ENCODE data around the gene MICAL2. TPM values are rescaled to one million over a fixed set of nuclear protein-coding genes. Genes with fewer than 3 reads are reported as not detected.

MICAL2 gene
- polyA plus RNA-seq, 2 donors = 4.5 to 6.2 TPM

DNA sequence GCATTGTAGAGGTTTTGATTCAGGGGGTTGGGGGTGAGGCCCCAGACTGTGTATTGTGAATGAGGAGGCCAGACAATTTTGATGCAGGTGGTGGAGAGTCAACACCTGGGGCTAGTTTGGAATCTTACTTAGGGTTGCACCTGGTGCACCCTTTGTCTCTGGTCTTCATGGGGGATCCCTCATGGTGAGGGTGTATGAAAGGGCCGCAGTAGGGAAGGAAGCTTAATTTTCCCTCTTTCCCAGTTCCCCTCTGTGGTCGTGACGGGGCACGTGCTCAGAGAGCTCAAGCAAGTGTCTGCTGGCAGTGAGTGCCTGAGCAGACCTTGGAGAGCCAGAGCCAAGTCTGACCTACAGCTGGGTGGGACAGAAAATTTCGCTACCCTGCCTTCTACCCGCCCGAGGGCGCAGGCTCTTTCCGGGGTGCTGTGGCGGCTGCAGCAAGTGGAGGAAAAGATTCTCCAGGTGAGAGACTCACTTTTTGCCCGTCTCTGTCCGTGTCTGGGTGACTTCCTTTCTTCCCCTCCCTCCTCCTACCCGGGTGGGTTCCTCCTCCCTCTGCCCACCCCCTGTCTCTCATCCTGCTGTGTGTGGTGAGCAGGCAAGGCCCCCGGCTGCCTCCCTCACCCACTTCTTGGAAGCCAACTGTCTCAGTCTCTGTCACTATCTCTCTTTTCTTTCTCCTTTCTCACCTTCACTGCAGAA, 131.7 kb downstream of the MICAL2 start:
- Histone ChIP-seq H3K27ac (ENCODE audit: low read depth in 2 of 2, low read length in 1 of 2) (no peak overlapping the region), H3K36me3 (ENCODE audit: control insufficient read depth in 2 of 2, insufficient read depth in 2 of 2, low read length in 1 of 2) (peaks cover 0 to 4% of the 10 kb centered on the region in 2 donors), H3K4me3 (ENCODE audit: low read depth in 1 of 2, low read length in 2 of 2) (no peak overlapping the region), H3K4me1 (ENCODE audit: control insufficient read depth in 2 of 2, insufficient read depth in 2 of 2, low read length in 1 of 2) (peaks cover 4 to 6% of the 10 kb centered on the region in 2 donors), H3K9me3 (ENCODE audit: control insufficient read depth in 2 of 2, insufficient read depth in 1 of 2, low read depth in 1 of 2, low read length in 1 of 2) (no peaks in the 10 kb centered on the region), H3K27me3 (ENCODE audit: control insufficient read depth in 1 of 2, insufficient read depth in 2 of 2, low read length in 2 of 2) (no peaks in the 10 kb centered on the region)
- 63 to 79% methylated on average over 14 of the region's 14 CpGs for WGBS, 2 donors

DNA sequence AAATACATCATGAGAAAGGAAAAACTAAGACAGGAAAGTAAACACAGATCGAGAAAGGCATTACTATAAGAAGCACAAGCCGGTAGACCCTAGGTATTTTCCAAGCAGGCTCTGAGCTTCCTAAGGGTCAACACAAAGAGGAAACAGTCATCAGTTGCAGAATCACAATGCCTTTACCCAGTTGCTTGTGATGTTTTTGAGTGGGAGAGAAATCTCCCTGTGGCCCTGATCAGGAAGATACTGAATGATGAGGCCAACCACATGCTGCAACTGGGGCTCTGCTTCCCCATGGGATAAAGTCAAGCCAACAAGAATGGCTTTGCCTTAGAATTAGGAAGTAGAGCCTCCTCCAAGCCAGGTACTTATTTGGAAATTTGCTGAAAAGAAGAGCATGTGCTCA, 132.6 kb downstream of the MICAL2 start:
- peaks cover 4 to 6% of the 10 kb centered on the region in 2 donors for H3K4me1 ChIP-seq (ENCODE audit: control insufficient read depth in 2 of 2, insufficient read depth in 2 of 2, low read length in 1 of 2)
- 79 to 81% methylated on average over 2 of the region's 2 CpGs for WGBS, 2 donors
- H3K9me3 ChIP-seq (ENCODE audit: control insufficient read depth in 2 of 2, insufficient read depth in 1 of 2, low read depth in 1 of 2, low read length in 1 of 2) = no peaks in the 10 kb centered on the region
- H3K27me3 ChIP-seq (ENCODE audit: control insufficient read depth in 1 of 2, insufficient read depth in 2 of 2, low read length in 2 of 2) = no peaks in the 10 kb centered on the region
- H3K4me3 ChIP-seq (ENCODE audit: low read depth in 1 of 2, low read length in 2 of 2) = no peak overlapping the region
- H3K36me3 ChIP-seq (ENCODE audit: control insufficient read depth in 2 of 2, insufficient read depth in 2 of 2, low read length in 1 of 2) = peaks cover 0 to 4% of the 10 kb centered on the region in 2 donors
- no peak overlapping the region for H3K27ac ChIP-seq (ENCODE audit: low read depth in 2 of 2, low read length in 1 of 2)

DNA sequence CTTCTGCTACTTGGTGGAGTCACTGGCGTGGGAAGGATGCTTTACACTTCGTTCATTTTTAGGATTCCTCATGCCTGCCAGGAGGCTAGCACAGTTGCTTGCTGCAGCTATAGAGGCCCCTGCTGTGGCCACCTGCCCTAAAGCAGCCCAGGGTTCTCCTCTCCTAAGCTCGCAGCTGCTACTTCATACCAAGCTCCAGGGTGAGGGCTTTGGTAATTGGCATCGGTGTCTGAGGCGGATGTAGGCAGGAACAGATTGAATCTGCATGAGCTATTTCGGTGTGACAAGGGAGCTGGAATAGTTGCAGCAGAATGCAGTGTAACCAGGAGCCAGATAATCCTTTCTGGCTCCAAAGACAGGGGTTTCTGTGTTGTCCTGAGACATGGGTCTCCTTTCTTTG, 133.1 kb downstream of the MICAL2 start:
- WGBS, 2 donors = 56 to 67% methylated on average over 6 of the region's 6 CpGs
- Histone ChIP-seq H3K4me1 (ENCODE audit: control insufficient read depth in 2 of 2, insufficient read depth in 2 of 2, low read length in 1 of 2) (peaks cover 4 to 10% of the 10 kb centered on the region in 2 donors), H3K27ac (ENCODE audit: low read depth in 2 of 2, low read length in 1 of 2) (no peak overlapping the region), H3K27me3 (ENCODE audit: control insufficient read depth in 1 of 2, insufficient read depth in 2 of 2, low read length in 2 of 2) (no peaks in the 10 kb centered on the region), H3K4me3 (ENCODE audit: low read depth in 1 of 2, low read length in 2 of 2) (no peak overlapping the region), H3K9me3 (ENCODE audit: control insufficient read depth in 2 of 2, insufficient read depth in 1 of 2, low read depth in 1 of 2, low read length in 1 of 2) (no peaks in the 10 kb centered on the region), H3K36me3 (ENCODE audit: control insufficient read depth in 2 of 2, insufficient read depth in 2 of 2, low read length in 1 of 2) (peaks cover 0 to 4% of the 10 kb centered on the region in 2 donors)

- Histone ChIP-seq H3K36me3 (ENCODE audit: control insufficient read depth in 2 of 2, insufficient read depth in 2 of 2, low read length in 1 of 2) (peaks cover 0 to 4% of the 10 kb centered on the region in 2 donors), H3K27ac (ENCODE audit: low read depth in 2 of 2, low read length in 1 of 2) (no peak overlapping the region), H3K4me1 (ENCODE audit: control insufficient read depth in 2 of 2, insufficient read depth in 2 of 2, low read length in 1 of 2) (peaks cover 4 to 10% of the 10 kb centered on the region in 2 donors), H3K4me3 (ENCODE audit: low read depth in 1 of 2, low read length in 2 of 2) (no peak overlapping the region), H3K27me3 (ENCODE audit: control insufficient read depth in 1 of 2, insufficient read depth in 2 of 2, low read length in 2 of 2) (no peaks in the 10 kb centered on the region), H3K9me3 (ENCODE audit: control insufficient read depth in 2 of 2, insufficient read depth in 1 of 2, low read depth in 1 of 2, low read length in 1 of 2) (no peaks in the 10 kb centered on the region)
- 50 to 52% methylated on average over 6 of the region's 6 CpGs for WGBS, 2 donors
Measured at GRCh38 chr11:12243911-12244550, 133.6 kb downstream of the MICAL2 start.

DNA sequence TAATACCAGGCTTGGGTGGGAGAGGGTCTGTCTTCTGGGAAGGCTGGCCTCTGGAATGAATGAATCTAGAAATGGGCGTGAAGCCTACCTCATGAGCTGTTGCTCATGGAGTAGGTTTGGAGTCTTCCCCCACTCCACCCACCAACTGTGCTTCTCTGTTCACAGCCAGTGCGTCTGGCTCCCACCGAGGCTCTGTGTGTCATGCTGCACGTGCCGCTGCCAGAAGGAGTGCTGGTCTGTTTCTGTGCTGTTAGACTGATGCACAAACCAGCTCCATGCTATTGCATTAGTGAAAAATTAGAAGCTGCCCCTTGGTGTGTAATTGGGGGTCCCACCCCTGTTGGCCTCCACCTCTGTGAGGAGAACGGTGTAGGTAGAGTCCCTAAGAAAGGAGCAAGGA, 134.7 kb downstream of the MICAL2 start:
- Histone ChIP-seq H3K36me3 (ENCODE audit: control insufficient read depth in 2 of 2, insufficient read depth in 2 of 2, low read length in 1 of 2) (peaks cover 0 to 4% of the 10 kb centered on the region in 2 donors), H3K27ac (ENCODE audit: low read depth in 2 of 2, low read length in 1 of 2) (no peak overlapping the region), H3K4me3 (ENCODE audit: low read depth in 1 of 2, low read length in 2 of 2) (no peak overlapping the region), H3K4me1 (ENCODE audit: control insufficient read depth in 2 of 2, insufficient read depth in 2 of 2, low read length in 1 of 2) (peaks cover 10 to 12% of the 10 kb centered on the region in 2 donors), H3K9me3 (ENCODE audit: control insufficient read depth in 2 of 2, insufficient read depth in 1 of 2, low read depth in 1 of 2, low read length in 1 of 2) (no peaks in the 10 kb centered on the region), H3K27me3 (ENCODE audit: control insufficient read depth in 1 of 2, insufficient read depth in 2 of 2, low read length in 2 of 2) (no peaks in the 10 kb centered on the region)
- WGBS, 2 donors = 80 to 81% methylated on average over 6 of the region's 6 CpGs

DNA sequence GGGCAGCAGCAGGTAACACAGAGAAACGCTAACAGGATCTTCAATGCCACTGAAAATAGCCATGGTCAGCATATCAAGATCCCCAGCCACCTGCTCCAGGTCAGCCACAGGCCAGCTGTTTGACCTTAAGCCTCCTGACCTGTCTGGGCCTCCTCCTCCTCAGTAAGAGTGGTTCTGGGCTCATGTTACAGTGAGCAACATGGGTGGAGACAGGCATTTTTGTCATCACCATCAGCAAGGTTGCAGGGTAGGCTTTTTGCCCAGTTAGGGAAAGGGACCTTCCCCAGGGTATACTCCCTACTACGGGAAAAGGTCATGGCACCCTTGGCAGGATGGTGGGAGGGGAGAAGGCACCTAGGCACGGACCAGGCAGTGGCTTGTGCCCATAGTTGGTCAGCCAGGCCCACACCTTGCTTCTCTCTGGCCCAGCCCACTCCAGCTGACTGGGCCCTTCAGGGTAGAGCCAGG, 135.2 kb downstream of the MICAL2 start:
- peaks cover 0 to 4% of the 10 kb centered on the region in 2 donors for H3K36me3 ChIP-seq (ENCODE audit: control insufficient read depth in 2 of 2, insufficient read depth in 2 of 2, low read length in 1 of 2)
- 59 to 70% methylated on average over 3 of the region's 3 CpGs for WGBS, 2 donors
- H3K4me1 ChIP-seq (ENCODE audit: control insufficient read depth in 2 of 2, insufficient read depth in 2 of 2, low read length in 1 of 2) = peaks cover 9 to 12% of the 10 kb centered on the region in 2 donors

GRCh38 chr11:12246147-12246546, 135.8 kb downstream of the MICAL2 start:
- H3K4me1 ChIP-seq (ENCODE audit: control insufficient read depth in 2 of 2, insufficient read depth in 2 of 2, low read length in 1 of 2) = peaks cover 4 to 12% of the 10 kb centered on the region in 2 donors

More for the DNA sequence above, 135.2 kb downstream of the MICAL2 start:
- no peaks in the 10 kb centered on the region for H3K9me3 ChIP-seq (ENCODE audit: control insufficient read depth in 2 of 2, insufficient read depth in 1 of 2, low read depth in 1 of 2, low read length in 1 of 2)
- H3K27me3 ChIP-seq (ENCODE audit: control insufficient read depth in 1 of 2, insufficient read depth in 2 of 2, low read length in 2 of 2) = no peaks in the 10 kb centered on the region
- no peak overlapping the region for H3K27ac ChIP-seq (ENCODE audit: low read depth in 2 of 2, low read length in 1 of 2)
- no peak overlapping the region for H3K4me3 ChIP-seq (ENCODE audit: low read depth in 1 of 2, low read length in 2 of 2)

DNA sequence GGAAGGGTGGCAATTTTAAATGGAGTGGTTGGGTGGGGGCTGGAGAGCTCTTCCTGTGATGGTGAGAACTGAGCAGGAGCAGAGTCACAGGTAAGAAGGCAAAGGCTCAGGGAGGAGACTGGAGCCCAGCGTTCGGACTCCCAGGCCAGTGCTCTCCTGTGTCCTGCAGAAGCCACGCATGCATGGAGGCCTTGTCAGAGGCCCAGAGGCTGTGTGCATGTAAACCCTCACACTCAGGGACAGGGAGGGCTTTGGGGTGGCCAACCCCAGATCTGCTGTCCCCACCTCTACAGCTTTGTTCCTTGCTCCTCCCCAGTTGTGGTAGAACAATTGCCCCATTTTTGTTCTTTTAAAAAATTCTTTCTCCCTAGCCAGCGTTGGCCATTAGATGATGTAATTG, 136.6 kb downstream of the MICAL2 start:
- Histone ChIP-seq H3K36me3 (ENCODE audit: control insufficient read depth in 2 of 2, insufficient read depth in 2 of 2, low read length in 1 of 2) (no peaks in the 10 kb centered on the region), H3K4me3 (ENCODE audit: low read depth in 1 of 2, low read length in 2 of 2) (no peak overlapping the region), H3K27ac (ENCODE audit: low read depth in 2 of 2, low read length in 1 of 2) (no peak overlapping the region), H3K9me3 (ENCODE audit: control insufficient read depth in 2 of 2, insufficient read depth in 1 of 2, low read depth in 1 of 2, low read length in 1 of 2) (no peaks in the 10 kb centered on the region), H3K4me1 (ENCODE audit: control insufficient read depth in 2 of 2, insufficient read depth in 2 of 2, low read length in 1 of 2) (peaks cover 4 to 12% of the 10 kb centered on the region in 2 donors), H3K27me3 (ENCODE audit: control insufficient read depth in 1 of 2, insufficient read depth in 2 of 2, low read length in 2 of 2) (no peaks in the 10 kb centered on the region)
- 95 to 97% methylated on average over 4 of the region's 4 CpGs for WGBS, 2 donors

More at GRCh38 chr11:12246147-12246546, 135.8 kb downstream of the MICAL2 start:
- H3K27me3 ChIP-seq (ENCODE audit: control insufficient read depth in 1 of 2, insufficient read depth in 2 of 2, low read length in 2 of 2) = no peaks in the 10 kb centered on the region
- 89 to 91% methylated on average over 5 of the region's 5 CpGs for WGBS, 2 donors
- H3K4me3 ChIP-seq (ENCODE audit: low read depth in 1 of 2, low read length in 2 of 2) = no peak overlapping the region
- H3K36me3 ChIP-seq (ENCODE audit: control insufficient read depth in 2 of 2, insufficient read depth in 2 of 2, low read length in 1 of 2) = no peaks in the 10 kb centered on the region
- H3K27ac ChIP-seq (ENCODE audit: low read depth in 2 of 2, low read length in 1 of 2) = no peak overlapping the region
- H3K9me3 ChIP-seq (ENCODE audit: control insufficient read depth in 2 of 2, insufficient read depth in 1 of 2, low read depth in 1 of 2, low read length in 1 of 2) = no peaks in the 10 kb centered on the region

- no peaks in the 10 kb centered on the region for H3K27me3 ChIP-seq (ENCODE audit: control insufficient read depth in 1 of 2, insufficient read depth in 2 of 2, low read length in 2 of 2)
- peak overlapping the region; percentile 9 to 24 for H3K27ac ChIP-seq (ENCODE audit: low read depth in 2 of 2, low read length in 1 of 2)
- 58 to 61% methylated on average over 3 of the region's 3 CpGs for WGBS, 2 donors
- H3K4me3 ChIP-seq (ENCODE audit: low read depth in 1 of 2, low read length in 2 of 2) = no peak overlapping the region
- H3K36me3 ChIP-seq (ENCODE audit: control insufficient read depth in 2 of 2, insufficient read depth in 2 of 2, low read length in 1 of 2) = no peaks in the 10 kb centered on the region
- no peaks in the 10 kb centered on the region for H3K9me3 ChIP-seq (ENCODE audit: control insufficient read depth in 2 of 2, insufficient read depth in 1 of 2, low read depth in 1 of 2, low read length in 1 of 2)
- peaks cover 4 to 12% of the 10 kb centered on the region in 2 donors for H3K4me1 ChIP-seq (ENCODE audit: control insufficient read depth in 2 of 2, insufficient read depth in 2 of 2, low read length in 1 of 2)
Measured at GRCh38 chr11:12247543-12248254, 137.3 kb downstream of the MICAL2 start.
